ENCODE results near the gene APOBEC3B.
"Not testable (repeated sequence)": the region's sequence is repeated elsewhere in the genome, so short reads cannot be mapped to it uniquely, and the experiment has no call there.

Gene APOBEC3B

GRCh38 chr22:39017596-39018365, 35.6 kb downstream of the APOBEC3B start:
- peaks cover 88% of the 10 kb centered on the region for H3K4me1 Mint-ChIP-seq
- DNase-seq, result no peak
- TF ChIP-seq, protein P1, sequence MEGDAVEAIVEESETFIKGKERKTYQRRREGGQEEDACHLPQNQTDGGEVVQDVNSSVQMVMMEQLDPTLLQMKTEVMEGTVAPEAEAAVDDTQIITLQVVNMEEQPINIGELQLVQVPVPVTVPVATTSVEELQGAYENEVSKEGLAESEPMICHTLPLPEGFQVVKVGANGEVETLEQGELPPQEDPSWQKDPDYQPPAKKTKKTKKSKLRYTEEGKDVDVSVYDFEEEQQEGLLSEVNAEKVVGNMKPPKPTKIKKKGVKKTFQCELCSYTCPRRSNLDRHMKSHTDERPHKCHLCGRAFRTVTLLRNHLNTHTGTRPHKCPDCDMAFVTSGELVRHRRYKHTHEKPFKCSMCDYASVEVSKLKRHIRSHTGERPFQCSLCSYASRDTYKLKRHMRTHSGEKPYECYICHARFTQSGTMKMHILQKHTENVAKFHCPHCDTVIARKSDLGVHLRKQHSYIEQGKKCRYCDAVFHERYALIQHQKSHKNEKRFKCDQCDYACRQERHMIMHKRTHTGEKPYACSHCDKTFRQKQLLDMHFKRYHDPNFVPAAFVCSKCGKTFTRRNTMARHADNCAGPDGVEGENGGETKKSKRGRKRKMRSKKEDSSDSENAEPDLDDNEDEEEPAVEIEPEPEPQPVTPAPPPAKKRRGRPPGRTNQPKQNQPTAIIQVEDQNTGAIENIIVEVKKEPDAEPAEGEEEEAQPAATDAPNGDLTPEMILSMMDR (IDR thresholded peaks at IDR 0.05), result no peak
- H3K9me3 Mint-ChIP-seq, result no peaks in the 10 kb centered on the region
- no peak overlapping the region for H3K27ac Mint-ChIP-seq
- H3K27me3 Mint-ChIP-seq (ENCODE audit: low read depth, poor library complexity), result peaks cover 3% of the 10 kb centered on the region
- peak overlapping the region; percentile 70 for H3K4me3 Mint-ChIP-seq
- no peaks in the 10 kb centered on the region for H3K36me3 Mint-ChIP-seq (ENCODE audit: low read depth)

DNA sequence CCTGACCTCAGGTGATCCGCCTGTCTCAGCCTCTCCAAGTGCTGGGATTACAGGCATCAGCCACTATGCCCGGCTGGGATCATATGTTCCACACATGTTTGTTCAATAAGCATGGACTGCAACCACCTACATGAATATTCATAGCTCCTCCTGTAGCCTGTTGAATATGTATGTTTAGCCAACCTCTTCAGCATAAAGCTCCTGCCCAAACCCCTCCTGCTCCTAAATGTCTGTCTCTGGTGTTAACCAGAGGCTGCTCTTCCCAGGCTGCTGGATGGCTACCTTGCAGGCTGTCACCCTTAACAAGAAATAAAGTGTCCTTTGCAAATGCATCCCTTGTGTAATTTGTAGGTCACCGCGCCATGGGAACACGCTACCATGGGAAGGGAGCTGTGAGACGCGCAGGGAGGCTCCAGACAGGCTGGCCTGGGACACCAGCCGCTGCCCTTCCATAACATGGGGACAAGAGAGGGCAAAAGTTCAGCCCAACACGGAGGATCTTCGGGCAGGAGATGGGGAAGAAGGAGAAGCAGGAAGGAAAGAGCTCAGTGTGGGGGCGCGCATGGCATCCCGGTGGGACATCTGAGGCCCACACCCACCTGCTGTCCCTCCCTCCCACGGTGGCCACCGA, 38.0 kb downstream of the APOBEC3B start:
- peak overlapping the region; percentile 70 for H3K27ac Mint-ChIP-seq
- H3K36me3 Mint-ChIP-seq (ENCODE audit: low read depth); H3K9me3 Mint-ChIP-seq; DNase-seq; H3K27me3 Mint-ChIP-seq (ENCODE audit: low read depth, poor library complexity): not testable (repeated sequence)
- peaks cover 84% of the 10 kb centered on the region for H3K4me1 Mint-ChIP-seq
- peak overlapping the region; percentile 59 for H3K4me3 Mint-ChIP-seq

DNA sequence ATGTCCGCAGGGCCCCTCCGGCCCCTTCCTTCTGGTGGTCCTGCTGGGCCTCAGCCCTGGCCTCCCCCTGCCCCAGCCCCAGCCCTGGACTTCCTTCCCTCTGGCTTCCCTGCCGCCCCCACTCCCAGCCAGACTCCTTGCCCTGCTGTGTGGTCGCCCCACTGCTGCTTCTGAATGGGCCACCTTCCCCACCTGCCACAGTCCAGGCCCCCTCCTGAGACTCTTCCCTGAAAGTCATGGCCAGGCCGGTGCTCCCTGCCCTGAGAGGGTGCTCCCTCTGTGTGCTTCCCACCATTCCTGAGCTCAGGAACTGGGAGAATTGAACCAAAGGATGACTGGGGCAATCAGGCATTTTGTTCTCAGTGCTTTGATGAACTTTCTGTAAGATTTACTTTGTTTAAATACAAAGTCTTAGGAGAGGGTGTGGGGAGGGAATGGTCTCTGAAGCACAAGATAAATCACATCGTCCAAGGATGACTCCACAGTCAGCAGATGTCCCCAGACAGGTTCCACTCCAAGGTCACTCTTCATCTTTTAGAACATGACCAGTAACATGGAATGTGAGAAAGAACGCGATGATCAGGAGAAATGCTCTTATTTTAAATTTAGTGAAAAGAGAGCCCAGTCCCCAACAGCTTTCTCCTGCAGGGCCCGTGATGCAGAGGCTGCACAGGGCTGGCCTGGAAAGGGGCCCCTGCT, 39.6 kb downstream of the APOBEC3B start:
- no peak for DNase-seq
- peak overlapping the region; percentile 96 for H3K27ac Mint-ChIP-seq
- peaks cover 4% of the 10 kb centered on the region for H3K36me3 Mint-ChIP-seq (ENCODE audit: low read depth)

DNA sequence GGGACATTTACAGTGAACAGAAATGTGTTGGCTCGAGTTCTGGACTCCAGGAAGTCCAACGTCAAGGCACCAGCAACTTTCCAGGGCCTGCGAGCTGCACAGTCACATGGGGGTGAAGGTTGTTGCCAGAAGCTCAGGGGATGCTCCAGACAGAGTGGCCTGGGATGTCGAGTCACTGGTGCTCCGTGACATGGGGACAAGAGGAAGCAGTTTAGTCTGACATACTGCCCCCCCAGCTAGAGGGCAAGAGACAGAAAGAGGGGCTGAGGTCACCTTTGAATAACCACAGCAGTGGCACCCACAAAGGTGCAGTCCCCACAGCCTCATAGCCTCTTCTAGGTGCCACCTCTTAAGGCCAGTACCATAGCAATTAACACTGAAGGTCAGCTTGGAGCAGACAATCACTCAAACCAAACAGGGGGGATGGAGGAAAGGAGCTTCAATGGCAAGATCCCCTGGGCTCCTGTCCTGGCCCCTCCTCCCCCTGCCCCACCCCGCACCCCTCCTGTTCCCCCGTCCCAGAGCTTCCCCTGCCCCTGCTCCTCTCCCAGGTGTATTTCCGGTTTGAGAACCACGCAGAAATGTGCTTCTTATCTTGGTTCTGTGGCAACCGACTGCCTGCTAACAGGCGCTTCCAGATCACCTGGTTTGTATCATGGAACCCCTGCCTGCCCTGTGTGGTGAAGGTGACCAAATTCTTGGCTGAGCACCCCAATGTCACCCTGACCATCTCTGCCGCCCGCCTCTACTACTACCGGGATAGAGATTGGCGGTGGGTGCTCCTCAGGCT, 42.6 kb downstream of the APOBEC3B start:
- Mint-ChIP-seq H3K9me3 (no peaks in the 10 kb centered on the region), H3K36me3 (ENCODE audit: low read depth) (peaks cover 4% of the 10 kb centered on the region), H3K27ac (no peak overlapping the region), H3K4me3 (no peak overlapping the region), H3K27me3 (ENCODE audit: low read depth, poor library complexity) (peaks cover 6% of the 10 kb centered on the region), H3K4me1 (peaks cover 86% of the 10 kb centered on the region)
- TF ChIP-seq, protein P1 (IDR thresholded peaks at IDR 0.05), result no peak
- DNase-seq, result no peak

More for the DNA sequence above, 39.6 kb downstream of the APOBEC3B start:
- TF ChIP-seq, protein P1 (IDR thresholded peaks at IDR 0.05), result no peak
- H3K27me3 Mint-ChIP-seq (ENCODE audit: low read depth, poor library complexity), result peaks cover 10% of the 10 kb centered on the region
- peaks cover 88% of the 10 kb centered on the region for H3K4me1 Mint-ChIP-seq
- H3K4me3 Mint-ChIP-seq, result peak overlapping the region; percentile 70
- H3K9me3 Mint-ChIP-seq, result no peaks in the 10 kb centered on the region

DNA sequence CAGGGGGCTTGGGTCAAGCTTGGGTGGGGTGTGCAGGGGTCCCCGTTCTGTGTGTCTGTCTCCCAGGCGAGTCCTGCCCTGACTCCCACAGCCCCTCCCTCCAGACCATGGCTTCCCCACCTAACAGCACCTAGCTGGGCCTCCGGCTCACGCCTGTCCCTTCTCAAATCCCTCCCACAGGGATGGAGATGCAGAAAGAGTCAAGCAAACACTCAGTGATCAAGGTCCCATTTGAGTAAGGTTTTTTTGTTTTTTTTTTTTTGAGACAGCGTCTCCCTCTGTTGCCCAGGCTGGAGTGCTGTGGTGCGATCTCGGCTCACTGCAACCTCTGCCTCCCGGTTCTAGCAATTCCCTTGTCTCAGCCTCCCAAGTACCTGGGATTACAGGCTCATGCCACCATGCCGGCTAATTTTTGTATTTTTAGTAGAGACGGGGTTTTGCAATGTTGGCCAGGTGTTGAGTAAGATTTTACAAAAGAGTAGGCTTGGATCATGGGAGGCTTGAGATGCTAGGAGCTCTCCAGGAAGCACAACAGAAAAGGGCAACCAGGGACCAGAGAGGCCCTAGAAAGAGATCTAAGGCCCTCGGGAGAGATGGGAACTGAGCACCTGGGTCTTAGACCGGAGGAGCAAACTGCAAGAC, 44.5 kb downstream of the APOBEC3B start:
- peaks cover 11% of the 10 kb centered on the region for H3K27me3 Mint-ChIP-seq (ENCODE audit: low read depth, poor library complexity)
- H3K9me3 Mint-ChIP-seq, result no peaks in the 10 kb centered on the region

More for the DNA sequence above, 44.5 kb downstream of the APOBEC3B start:
- TF ChIP-seq, protein P1 (IDR thresholded peaks at IDR 0.05), result no peak
- H3K36me3 Mint-ChIP-seq (ENCODE audit: low read depth), result peaks cover 4% of the 10 kb centered on the region
- DNase-seq, result no peak
- peaks cover 87% of the 10 kb centered on the region for H3K4me1 Mint-ChIP-seq
- no peak overlapping the region for H3K27ac Mint-ChIP-seq
- no peak overlapping the region for H3K4me3 Mint-ChIP-seq

All from nephron progenitor cell (in vitro differentiated cells).